Mesendoderm (in vitro differentiated cells): Measurements from ENCODE around the gene PTPRA.
A peak's percentile ranks its signal among the peaks of the same experiment; 100 is the strongest.

ENCODE experiments used
- DNase-seq: peaks from one replicate; pipeline ENCODE4 v3.0.0; 2013
- H2AK5ac ChIP-seq: 2 replicates; pipeline ENCODE4 v1.6.1; 2013; ENCODE audit warnings: low read length, inconsistent platforms
- H2BK120ac ChIP-seq: 2 replicates; pipeline ENCODE4 v1.6.1; 2013; ENCODE audit warnings: low read depth, mild to moderate bottlenecking, low read length, moderate library complexity, mixed read lengths
- H2BK15ac ChIP-seq: replicated peaks from 2 replicates; pipeline ENCODE4 v1.6.1; 2013; ENCODE audit warnings: low read depth, mild to moderate bottlenecking, moderate library complexity
- H2BK5ac ChIP-seq: 2 replicates; pipeline ENCODE4 v1.6.1; 2013; ENCODE audit warnings: low read length, inconsistent platforms
- H3K18ac ChIP-seq: 2 replicates; pipeline ENCODE4 v1.6.1; 2013; ENCODE audit warnings: mild to moderate bottlenecking, low read length, mixed read lengths
- H3K23ac ChIP-seq: one replicate; pipeline ENCODE4 v1.6.1; 2013; ENCODE audit warnings: low read length
- H3K27ac ChIP-seq: 2 replicates; pipeline ENCODE4 v1.5.1; 2013; ENCODE audit warnings: low read depth, mild to moderate bottlenecking, inconsistent platforms, low read length, moderate library complexity
- H3K27me3 ChIP-seq: 2 replicates; pipeline ENCODE4 v1.6.1; 2013; ENCODE audit warnings: low read length, control low read depth, mild to moderate bottlenecking, inconsistent platforms; ENCODE audit not compliant: insufficient read depth, poor library complexity
- H3K36me3 ChIP-seq: 2 replicates; pipeline ENCODE4 v1.6.1; 2013; ENCODE audit warnings: low read length, inconsistent platforms; ENCODE audit not compliant: control insufficient read depth, insufficient read depth
- H3K4ac ChIP-seq: one replicate; pipeline ENCODE4 v1.6.1; 2013; ENCODE audit warnings: low read depth, mild to moderate bottlenecking, low read length, moderate library complexity
- H3K4me1 ChIP-seq: 2 replicates; pipeline ENCODE4 v1.6.1; 2013; ENCODE audit warnings: low read depth, low read length, inconsistent platforms; ENCODE audit not compliant: control insufficient read depth
- H3K4me2 ChIP-seq: 2 replicates; pipeline ENCODE4 v1.6.1; 2013; ENCODE audit warnings: low read length
- H3K4me3 ChIP-seq: 2 replicates; pipeline ENCODE4 v1.5.1; 2013; ENCODE audit warnings: mild to moderate bottlenecking, low read length
- H3K56ac ChIP-seq: one replicate; pipeline ENCODE4 v1.6.1; 2013; ENCODE audit warnings: low read length
- H3K79me1 ChIP-seq: 2 replicates; pipeline ENCODE4 v1.6.1; 2013; ENCODE audit warnings: low read length, inconsistent platforms
- H3K79me2 ChIP-seq: 2 replicates; pipeline ENCODE4 v1.6.1; 2013; ENCODE audit warnings: mild to moderate bottlenecking, low read length; ENCODE audit not compliant: control insufficient read depth, insufficient read depth
- H3K9ac ChIP-seq: 2 replicates; pipeline ENCODE4 v1.6.1; 2013; ENCODE audit warnings: low read length, inconsistent platforms
- H4K5ac ChIP-seq: one replicate; pipeline ENCODE4 v1.6.1; 2013; ENCODE audit warnings: low read length
- H4K8ac ChIP-seq: one replicate; pipeline ENCODE4 v1.6.1; 2013; ENCODE audit warnings: low read depth, mild to moderate bottlenecking, control low read depth, low read length, moderate library complexity
- WGBS: extraction: QIAGEN DNeasy Blood & Tissue Kit; methylation state at CpG from one replicate; pipeline ENCODE4 v1.1.7; 2013; ENCODE audit warnings: low lambda C conversion rate, missing lambda C conversion rate; ENCODE audit not compliant: insufficient coverage; ENCODE audit errors: extremely low coverage; 5-methylcytosine and 5-hydroxymethylcytosine counted together

Gene PTPRA

GRCh38 chr20:3068986-3069900 lies 196.0 kb downstream of the PTPRA start:
- Histone ChIP-seq H3K4me1 (no peaks in the 10 kb centered on the region), H3K4ac (no peak overlapping the region), H3K79me1 (no peaks in the 10 kb centered on the region), H2AK5ac (no peak overlapping the region), H2BK15ac (no peak overlapping the region), H4K5ac (no peak overlapping the region), H3K56ac (no peak overlapping the region), H3K23ac (no peak overlapping the region), H3K9ac (no peak overlapping the region), H4K8ac (no peak overlapping the region), H3K36me3 (no peaks in the 10 kb centered on the region), H3K18ac (no peak overlapping the region), H3K4me2 (no peak overlapping the region), H3K27me3 (peaks cover 2% of the 10 kb centered on the region), H3K79me2 (no peaks in the 10 kb centered on the region), H3K27ac (no peak overlapping the region), H2BK5ac (no peak overlapping the region), H3K4me3 (no peak overlapping the region), H2BK120ac (no peak overlapping the region)
- no peak for DNase-seq
- no CpG with 5 or more reads among the region's 8 CpGs for WGBS

- Histone ChIP-seq H4K8ac (no peak overlapping the region), H4K5ac (no peak overlapping the region), H3K27ac (no peak overlapping the region), H3K4me3 (no peak overlapping the region), H2BK120ac (no peak overlapping the region), H3K79me2 (no peaks in the 10 kb centered on the region), H3K4ac (no peak overlapping the region), H3K79me1 (no peaks in the 10 kb centered on the region), H3K4me1 (no peaks in the 10 kb centered on the region), H3K36me3 (no peaks in the 10 kb centered on the region), H3K56ac (no peak overlapping the region), H3K23ac (no peak overlapping the region), H2AK5ac (no peak overlapping the region), H3K27me3 (peaks cover 2% of the 10 kb centered on the region), H3K18ac (no peak overlapping the region), H2BK15ac (no peak overlapping the region), H2BK5ac (no peak overlapping the region), H3K9ac (no peak overlapping the region), H3K4me2 (no peak overlapping the region)
- no CpG with 5 or more reads among the region's 4 CpGs for WGBS
- DNase-seq, result no peak
Measured at GRCh38 chr20:3070725-3071124, 197.4 kb downstream of the PTPRA start.

GRCh38 chr20:3071266-3071609 lies 198.0 kb downstream of the PTPRA start:
- no CpG with 5 or more reads among the region's 16 CpGs for WGBS
- Histone ChIP-seq H2BK5ac (no peak overlapping the region), H3K27me3 (peaks cover 2% of the 10 kb centered on the region), H4K5ac (no peak overlapping the region), H3K56ac (peak overlapping the region; percentile 79), H3K4me2 (no peak overlapping the region), H4K8ac (no peak overlapping the region), H3K79me1 (no peaks in the 10 kb centered on the region), H3K4me1 (no peaks in the 10 kb centered on the region), H2AK5ac (no peak overlapping the region), H3K4me3 (no peak overlapping the region), H3K27ac (no peak overlapping the region), H3K23ac (no peak overlapping the region), H3K79me2 (no peaks in the 10 kb centered on the region), H2BK15ac (no peak overlapping the region), H3K4ac (no peak overlapping the region), H3K36me3 (no peaks in the 10 kb centered on the region), H2BK120ac (no peak overlapping the region), H3K9ac (no peak overlapping the region), H3K18ac (no peak overlapping the region)
- DNase-seq, result no peak

- Histone ChIP-seq H3K56ac (peak within 1 kb of the TSS; percentile 79), H3K79me2 (no peaks in the 10 kb centered on the region), H3K79me1 (no peaks in the 10 kb centered on the region), H3K27ac (no peak within 1 kb of the TSS), H3K4ac (no peak within 1 kb of the TSS), H3K9ac (peak within 1 kb of the TSS; percentile 50), H3K18ac (no peak within 1 kb of the TSS), H4K5ac (no peak within 1 kb of the TSS), H3K36me3 (no peaks in the 10 kb centered on the region), H3K23ac (no peak within 1 kb of the TSS), H2BK120ac (no peak within 1 kb of the TSS), H3K4me1 (no peaks in the 10 kb centered on the region), H3K4me2 (peak within 1 kb of the TSS; percentile 29), H2BK15ac (no peak within 1 kb of the TSS), H4K8ac (no peak within 1 kb of the TSS), H3K4me3 (no peak within 1 kb of the TSS), H3K27me3 (peaks cover 2% of the 10 kb centered on the region), H2AK5ac (no peak within 1 kb of the TSS), H2BK5ac (no peak within 1 kb of the TSS)
- WGBS, result no CpG with 5 or more reads among the region's 95 CpGs
- DNase-seq, result peak; percentile 50
Measured at GRCh38 chr20:3071610-3072529, 198.6 kb downstream of the PTPRA start, which contains the start of gene OXT. TSS of gene OXT (plus strand) at chr20:3071620. CDS start at chr20:3071656, 36 bp downstream.

- Histone ChIP-seq H3K27ac (no peak overlapping the region), H3K4ac (no peak overlapping the region), H3K4me3 (no peak overlapping the region), H4K5ac (no peak overlapping the region), H3K4me2 (no peak overlapping the region), H2BK5ac (no peak overlapping the region), H3K79me1 (no peaks in the 10 kb centered on the region), H3K4me1 (no peaks in the 10 kb centered on the region), H4K8ac (no peak overlapping the region), H3K79me2 (no peaks in the 10 kb centered on the region), H3K56ac (peak overlapping the region; percentile 42), H2BK120ac (no peak overlapping the region), H2AK5ac (no peak overlapping the region), H3K27me3 (peaks cover 2% of the 10 kb centered on the region), H2BK15ac (no peak overlapping the region), H3K23ac (no peak overlapping the region), H3K9ac (no peak overlapping the region), H3K36me3 (no peaks in the 10 kb centered on the region), H3K18ac (no peak overlapping the region)
- WGBS, result no CpG with 5 or more reads among the region's 22 CpGs
- DNase-seq, result no peak
Measured at GRCh38 chr20:3072530-3073250, 199.4 kb downstream of the PTPRA start.
